GM12878 (cell line): Measurements from ENCODE around the gene ABHD18. TPM values are rescaled to one million over a fixed set of nuclear protein-coding genes. Genes with fewer than 3 reads are reported as not detected.

ENCODE experiments used
- ATAC-seq: fragments of 200-7000 bp; cut with Tn5 transposase; 3 replicates; pipeline ENCODE4 v1.9.1; 2020; ENCODE audit warnings: mild to moderate bottlenecking, moderate library complexity
- BruUV-seq: library from RNA; stranded (reverse); fragments of 400-500 nt; replicated peaks from 2 replicates; lab custom pipeline; 2021; lab: Mats Ljungman, UMichigan
- CTCF ChIA-PET: fragments of 300-600 bp; sonication (Branson Sonifier 250); formaldehyde crosslinking; extraction: SDS; loops from one replicate; lab custom pipeline; 2021; ENCODE audit warnings: inconsistent platforms; lab: Yijun Ruan, JAX
- POLR2A ChIA-PET: fragments of 350-600 bp; formaldehyde crosslinking; extraction: SDS; loops from one replicate; lab custom pipeline; 2021; ENCODE audit warnings: inconsistent platforms; lab: Charles Lee
- RAD21 ChIA-PET: fragments of 300-600 bp; sonication (Branson Sonifier 250); formaldehyde crosslinking; loops from one replicate; lab custom pipeline; 2023; ENCODE audit warnings: antibody characterized with exemption; ENCODE audit not compliant: unreplicated experiment; lab: Charles Lee
- SMC1A ChIA-PET: fragments of 300-600 bp; sonication (Branson Sonifier 250); formaldehyde crosslinking; loops from one replicate; lab custom pipeline; 2023; ENCODE audit not compliant: unreplicated experiment, uncharacterized antibody; lab: Charles Lee
- DNase-seq: peaks from one replicate; pipeline ENCODE4 v3.0.0-alpha.2; 2011; ENCODE audit warnings: low read depth, low spot score
- FAIRE-seq: peaks from 3 replicates; lab custom pipeline; 2011; peaks lifted over from hg19 to GRCh38; lab: Jason Lieb, UNC
- H2AFZ ChIP-seq: 2 replicates; pipeline ENCODE4 v1.6.0; 2011; ENCODE audit warnings: low read depth, low read length, control low read depth; ENCODE audit not compliant: control insufficient read depth
- H3K27ac ChIP-seq: 2 replicates; pipeline ENCODE4 v1.5.1; 2011; ENCODE audit warnings: control low read depth; ENCODE audit not compliant: control insufficient read depth, insufficient read depth
- H3K27me3 ChIP-seq, 2 experiments: replicated peaks in 1 of 2; 2 replicates each; pipeline versions ENCODE4 v1.6.0 to v1.6.1; 2011; ENCODE audit warnings: low read length in 1 of 2; ENCODE audit not compliant: control insufficient read depth in 2 of 2, insufficient read depth in 2 of 2
- H3K36me3 ChIP-seq, 2 experiments: 2 replicates each; pipeline ENCODE4 v1.5.1; 2011; ENCODE audit warnings: low read length in 1 of 2; ENCODE audit not compliant: control insufficient read depth in 2 of 2, insufficient read depth in 2 of 2
- H3K4me1 ChIP-seq: 2 replicates; pipeline ENCODE4 v1.6.1; 2011; ENCODE audit warnings: mild to moderate bottlenecking, low read length, moderate library complexity, mixed read lengths; ENCODE audit not compliant: control insufficient read depth, insufficient read depth
- H3K4me2 ChIP-seq: 2 replicates; pipeline ENCODE4 v1.6.0; 2011; ENCODE audit warnings: control low read depth; ENCODE audit not compliant: control insufficient read depth, insufficient read depth
- H3K4me3 ChIP-seq: fragments of 200-600 bp; sonication (generic); 2 replicates; pipeline ENCODE4 v1.5.1; 2016
- H3K79me2 ChIP-seq: 2 replicates; pipeline ENCODE4 v1.6.0; 2011; ENCODE audit warnings: low read length; ENCODE audit not compliant: control insufficient read depth, insufficient read depth
- H3K9ac ChIP-seq: 2 replicates; pipeline ENCODE4 v1.8.0; 2011; ENCODE audit warnings: low read length, control low read depth, mixed read lengths; ENCODE audit not compliant: control insufficient read depth, insufficient read depth
- H3K9me3 ChIP-seq: replicated peaks from 3 replicates; pipeline ENCODE4 v1.5.1; 2011; ENCODE audit warnings: mild to moderate bottlenecking, low read length; ENCODE audit not compliant: control insufficient read depth, insufficient read depth
- H4K20me1 ChIP-seq: 2 replicates; pipeline ENCODE4 v1.6.0; 2011; ENCODE audit not compliant: control insufficient read depth, insufficient read depth
- CBFB ChIP-seq: IDR thresholded peaks from 2 replicates; pipeline ENCODE4 v1.6.1; 2016; ENCODE audit warnings: antibody characterized with exemption, low read depth
- CEBPZ ChIP-seq: fragments of 150-350 bp; IDR thresholded peaks from 2 replicates; pipeline ENCODE4 v1.6.1; 2016; ENCODE audit warnings: low read depth, low read length
- CHD1 ChIP-seq: IDR thresholded peaks from 2 replicates; pipeline ENCODE4 v1.6.1; 2012; ENCODE audit warnings: low read depth, low read length, improper control_type of control experiment
- CREB1 ChIP-seq: IDR thresholded peaks from 2 replicates; pipeline ENCODE4 v1.6.1; 2012; ENCODE audit warnings: low read depth, mild to moderate bottlenecking, inconsistent platforms
- DPF2 ChIP-seq: fragments of 450-650 bp; IDR thresholded peaks from 2 replicates; pipeline ENCODE4 v1.6.1; 2017; ENCODE audit warnings: mild to moderate bottlenecking
- E2F4 ChIP-seq: IDR thresholded peaks from 2 replicates; pipeline ENCODE4 v1.6.1; 2012; ENCODE audit warnings: low read depth, low read length, improper control_type of control experiment
- ELK1 ChIP-seq: IDR thresholded peaks from 2 replicates; pipeline ENCODE4 v1.6.1; 2012; ENCODE audit warnings: low read depth, low read length, improper control_type of control experiment
- HSF1 ChIP-seq: fragments of 150-350 bp; IDR thresholded peaks from 2 replicates; pipeline ENCODE4 v1.6.1; 2014; ENCODE audit warnings: mild to moderate bottlenecking, low read depth, low read length
- JUND ChIP-seq: IDR thresholded peaks from 2 replicates; pipeline ENCODE4 v1.6.1; 2012; ENCODE audit warnings: low read depth, mild to moderate bottlenecking, low read length, improper control_type of control experiment, moderate library complexity
- KDM1A ChIP-seq: fragments of 200-600 bp; sonication (generic); IDR thresholded peaks from 2 replicates; pipeline ENCODE4 v1.6.1; 2016; ENCODE audit warnings: borderline replicate concordance
- LARP7 ChIP-seq: fragments of 450-650 bp; IDR thresholded peaks from 2 replicates; pipeline ENCODE4 v1.6.1; 2017; ENCODE audit warnings: mild to moderate bottlenecking
- NFIC ChIP-seq: IDR thresholded peaks from 2 replicates; pipeline ENCODE4 v1.6.1; 2012; ENCODE audit warnings: low read depth, mild to moderate bottlenecking, inconsistent platforms, low read length, moderate library complexity
- NR2F1 ChIP-seq: fragments of 450-650 bp; conservative IDR thresholded peaks from 2 replicates; pipeline ENCODE4 v1.6.1; 2017; ENCODE audit warnings: mild to moderate bottlenecking
- POLR2AphosphoS2 ChIP-seq: IDR thresholded peaks from 2 replicates; pipeline ENCODE4 v1.6.1; 2011; ENCODE audit warnings: low read depth, mild to moderate bottlenecking, low read length, improper control_type of control experiment, moderate library complexity
- POU2F2 ChIP-seq: IDR thresholded peaks from 3 replicates; pipeline ENCODE4 v1.6.1; 2011; ENCODE audit warnings: low read depth, mild to moderate bottlenecking, low read length, borderline replicate concordance
- RAD51 ChIP-seq: fragments of 450-650 bp; IDR thresholded peaks from 2 replicates; pipeline ENCODE4 v1.6.1; 2016; ENCODE audit warnings: moderate library complexity, mild to moderate bottlenecking, inconsistent platforms
- SMARCA5 ChIP-seq: fragments of 450-650 bp; IDR thresholded peaks from 2 replicates; pipeline ENCODE4 v1.6.1; 2017; ENCODE audit warnings: mild to moderate bottlenecking
- TCF12 ChIP-seq: IDR thresholded peaks from 2 replicates; pipeline ENCODE4 v1.6.1; 2011; ENCODE audit warnings: low read depth, mild to moderate bottlenecking, low read length
- WGBS: methylation state at CpG from one replicate; pipeline ENCODE4 v1.1.6; 2016; ENCODE audit warnings: low lambda C conversion rate; ENCODE audit not compliant: insufficient replicate concordance, insufficient coverage; ENCODE audit errors: missing lambda C conversion rate; 5-methylcytosine and 5-hydroxymethylcytosine counted together
- in situ Hi-C: fragments of 300-500 bp; cut with MboI; formaldehyde crosslinking; loops from 9 replicates; pipeline ENCODE4 v1.14.3; 2018; ENCODE audit warnings: mixed read lengths
- intact Hi-C: fragments of 100-400 bp; cut with micrococcal nuclease; formaldehyde crosslinking; loops from one replicate; pipeline ENCODE4 v1.14.2; 2022; ENCODE audit not compliant: unreplicated experiment
- polyA plus RNA-seq, 11 experiments: library from polyadenylated mRNA; depleted of rRNA in 4 of 11; unstranded in 6 of 11; stranded (reverse) in 5 of 11; fragments of >200 nt; fragmentation: Nextera tagmentation in 4 of 11; fragmentation: Illumina TruSeq in 1 of 11; extraction: Ambion mirVana in 4 of 11; extraction: Trizol in 1 of 11; gene quantifications; 1 replicate in 1 of 11; 2 replicates in 10 of 11; pipeline versions ENCODE4 v1.2.1 to v1.2.3, GENCODE V29; 2011 to 2016; ENCODE audit warnings: inconsistent platforms in 2 of 11, missing spikeins in 2 of 11, low read depth in 1 of 11
- total RNA-seq, 4 experiments: library from RNA; depleted of rRNA in 3 of 4; stranded (reverse); fragments of >200 nt in 3 of 4; fragmentation: Illumina TruSeq in 1 of 4; extraction: Trizol in 1 of 4; gene quantifications; 2 replicates each; pipeline versions ENCODE4 v1.2.1 to v1.2.3, GENCODE V29; 2013 to 2021

ABHD18 gene
- total and polyA plus RNA-seq, 10 of the 15 experiments (the other 5 are each of a cell fraction or from before 2014, with no cell fraction given): 3.4 to 13.5 (median 9.6) TPM

- TF ChIP-seq JUND: no peak
Observed at GRCh38 chr4:128031756-128032384, 66.7 kb downstream of the ABHD18 start (continued).

- BruUV-seq: no TSS peak
- WGBS: 94% methylated on average over 1 of the region's 1 CpG
- ChIA-PET SMC1A (no interaction called here), POLR2A (no interaction called here), CTCF (no interaction called here), RAD21 (no interaction called here)
- H3K4me3 ChIP-seq: no peak overlapping the region
- no peaks in the 10 kb centered on the region for H3K9me3 ChIP-seq
- no peaks in the 10 kb centered on the region for H3K79me2 ChIP-seq
- in situ Hi-C loops: no loop called here
- no peaks in the 10 kb centered on the region for H3K36me3 ChIP-seq
- no peaks in the 10 kb centered on the region for H3K4me1 ChIP-seq
- intact Hi-C loops: no loop called here
- no peaks in the 10 kb centered on the region for H3K27me3 ChIP-seq
- no peak for DNase-seq
- no peak for TF ChIP-seq CHD1
- TF ChIP-seq SMARCA5: no peak
- TF ChIP-seq NR2F1: no peak
- TF ChIP-seq POU2F2: no peak
- TF ChIP-seq E2F4: no peak
- TF ChIP-seq HSF1: no peak
- TF ChIP-seq ELK1: no peak
- TF ChIP-seq KDM1A: no peak
- no peak for TF ChIP-seq CBFB
- TF ChIP-seq DPF2: no peak
- TF ChIP-seq CEBPZ: no peak
- no peak for TF ChIP-seq LARP7
- no peak for TF ChIP-seq POLR2AphosphoS2
- TF ChIP-seq RAD51: no peak
- no peak for TF ChIP-seq CREB1
- no peak for TF ChIP-seq TCF12
- TF ChIP-seq NFIC: no peak
- TF ChIP-seq, all 136 proteins: peak for 0
- Histone ChIP-seq H3K27ac (no peak overlapping the region), H2AFZ (no peak overlapping the region), H4K20me1 (no peaks in the 10 kb centered on the region), H3K4me2 (no peak overlapping the region), H3K9ac (no peak overlapping the region)
- FAIRE-seq (no peak), ATAC-seq (no peak)
Observed at GRCh38 chr4:128039568-128039967, 74.4 kb downstream of the ABHD18 start.
